Upper lobe of right lung (tissue), 1 donor: Measurements from ENCODE around the gene SNX17. TPM values are rescaled to one million over a fixed set of nuclear protein-coding genes. Genes with fewer than 3 reads are reported as not detected.

Experiments used
- ATAC-seq: fragments of 200-7000 bp; cut with Tn5 transposase; one replicate; pipeline ENCODE4 v1.9.1; 2020; ENCODE audit warnings: mild to moderate bottlenecking, moderate library complexity
- DNase-seq: peaks from one replicate; pipeline ENCODE4 v3.0.0-alpha.2; 2020
- H3K27ac ChIP-seq: fragments of 200-600 bp; one replicate; pipeline ENCODE4 v1.8.0; 2022
- H3K27me3 ChIP-seq: fragments of 200-600 bp; one replicate; pipeline ENCODE4 v1.8.0; 2022; ENCODE audit warnings: mild to moderate bottlenecking
- H3K36me3 ChIP-seq: fragments of 200-600 bp; one replicate; pipeline ENCODE4 v1.8.0; 2022
- H3K4me1 ChIP-seq: fragments of 200-600 bp; one replicate; pipeline ENCODE4 v1.8.0; 2022
- H3K4me3 ChIP-seq: fragments of 200-600 bp; one replicate; pipeline ENCODE4 v1.8.0; 2022; ENCODE audit warnings: mild to moderate bottlenecking
- H3K9me3 ChIP-seq: fragments of 200-600 bp; one replicate; pipeline ENCODE4 v1.8.0; 2022
- intact Hi-C: fragments of 100-400 bp; cut with DNase I; formaldehyde crosslinking; loops from one replicate; pipeline ENCODE4 v1.11.0; 2022
- total RNA-seq: library from RNA; stranded (reverse); fragmentation: NEBNext Ultra II Directional; extraction: Animal tissue kit (Norgen Biotek cat#: 25700); gene quantifications from one replicate; pipeline ENCODE4 v1.2.1, GENCODE V29; 2021
- TF ChIP-seq, protein P1 (sequence below): fragments of 200-600 bp; IDR thresholded peaks from one replicate; pipeline ENCODE4 v1.8.0; 2022; ENCODE audit warnings: antibody characterized with exemption
- donor health status: DM: no; HTN: yes; CAD: no; lungs with severe emphysema.

The SNX17 gene
- total RNA-seq, 1 donor from 2014 or later = 97.6 TPM

- intact Hi-C loops = no loop called here
- Histone ChIP-seq H3K4me3 (peak within 1 kb of the TSS; percentile 95), H3K27me3 (no peaks in the 10 kb centered on the region), H3K27ac (peak within 1 kb of the TSS; percentile 95), H3K9me3 (no peaks in the 10 kb centered on the region), H3K4me1 (peaks cover 32% of the 10 kb centered on the region), H3K36me3 (no peaks in the 10 kb centered on the region)
- DNase-seq (peak; percentile 98), ATAC-seq (peak; percentile 98)
- TF ChIP-seq, protein P1, sequence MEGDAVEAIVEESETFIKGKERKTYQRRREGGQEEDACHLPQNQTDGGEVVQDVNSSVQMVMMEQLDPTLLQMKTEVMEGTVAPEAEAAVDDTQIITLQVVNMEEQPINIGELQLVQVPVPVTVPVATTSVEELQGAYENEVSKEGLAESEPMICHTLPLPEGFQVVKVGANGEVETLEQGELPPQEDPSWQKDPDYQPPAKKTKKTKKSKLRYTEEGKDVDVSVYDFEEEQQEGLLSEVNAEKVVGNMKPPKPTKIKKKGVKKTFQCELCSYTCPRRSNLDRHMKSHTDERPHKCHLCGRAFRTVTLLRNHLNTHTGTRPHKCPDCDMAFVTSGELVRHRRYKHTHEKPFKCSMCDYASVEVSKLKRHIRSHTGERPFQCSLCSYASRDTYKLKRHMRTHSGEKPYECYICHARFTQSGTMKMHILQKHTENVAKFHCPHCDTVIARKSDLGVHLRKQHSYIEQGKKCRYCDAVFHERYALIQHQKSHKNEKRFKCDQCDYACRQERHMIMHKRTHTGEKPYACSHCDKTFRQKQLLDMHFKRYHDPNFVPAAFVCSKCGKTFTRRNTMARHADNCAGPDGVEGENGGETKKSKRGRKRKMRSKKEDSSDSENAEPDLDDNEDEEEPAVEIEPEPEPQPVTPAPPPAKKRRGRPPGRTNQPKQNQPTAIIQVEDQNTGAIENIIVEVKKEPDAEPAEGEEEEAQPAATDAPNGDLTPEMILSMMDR = no peak
These were observed 13.8 kb upstream of the SNX17 start, which contains the start of gene GTF3C2 for GRCh38 chr2:27356382-27357181. Gene GTF3C2 (minus strand): TSS chr2:27356764. CDS start chr2:27343554, 13,210 bp downstream.

DNA sequence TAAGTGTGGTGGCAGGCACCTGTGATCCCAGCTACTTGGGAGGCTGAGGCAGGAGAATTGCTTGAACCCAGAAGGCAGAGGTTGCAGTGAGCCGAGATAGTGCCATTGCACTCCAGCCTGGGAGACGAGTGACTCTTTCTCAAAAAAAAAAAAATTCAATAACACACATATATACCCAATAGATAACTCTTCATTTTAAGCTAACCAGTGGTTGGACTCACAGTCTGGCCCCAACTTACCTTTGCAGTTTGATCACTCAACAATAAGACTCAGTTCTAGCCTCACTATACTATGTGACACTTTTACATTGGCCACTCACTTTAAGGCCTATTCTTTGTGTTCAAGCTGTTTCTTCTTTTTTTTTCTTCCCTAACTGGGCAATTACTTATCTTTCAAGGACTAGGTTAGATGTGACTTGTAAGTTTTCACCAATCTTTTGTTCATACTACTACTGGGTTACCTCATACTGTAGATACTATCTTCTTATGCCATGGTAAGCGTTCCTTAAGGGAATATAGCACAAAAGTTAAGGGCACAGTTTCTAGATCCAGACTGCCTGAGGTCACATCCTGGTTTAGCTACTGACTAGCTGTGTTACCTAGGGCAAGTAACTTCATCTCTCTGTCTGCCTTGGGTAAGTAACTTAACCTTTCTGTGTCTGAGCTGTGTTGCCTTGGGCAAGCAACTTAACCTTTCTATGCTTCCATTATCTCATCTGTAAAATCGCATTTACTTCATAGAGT is 7.6 kb upstream of the SNX17 start:
- TF ChIP-seq, protein P1 = no peak
- Histone ChIP-seq H3K27ac (no peak overlapping the region), H3K4me3 (no peak overlapping the region), H3K27me3 (no peaks in the 10 kb centered on the region), H3K36me3 (peaks cover 48% of the 10 kb centered on the region), H3K9me3 (no peaks in the 10 kb centered on the region), H3K4me1 (peaks cover 6% of the 10 kb centered on the region)
- DNase-seq (no peak), ATAC-seq (no peak)
- intact Hi-C loops = no loop called here

- Histone ChIP-seq H3K4me1 (peaks cover 4% of the 10 kb centered on the region), H3K27ac (no peak overlapping the region), H3K36me3 (peaks cover 59% of the 10 kb centered on the region), H3K4me3 (no peak overlapping the region), H3K27me3 (no peaks in the 10 kb centered on the region), H3K9me3 (no peaks in the 10 kb centered on the region)
- DNase-seq (no peak), ATAC-seq (no peak)
- intact Hi-C loops = no loop called here
- TF ChIP-seq, protein P1 = no peak
These were observed 6.5 kb upstream of the SNX17 start for GRCh38 chr2:27363933-27364332.

DNA sequence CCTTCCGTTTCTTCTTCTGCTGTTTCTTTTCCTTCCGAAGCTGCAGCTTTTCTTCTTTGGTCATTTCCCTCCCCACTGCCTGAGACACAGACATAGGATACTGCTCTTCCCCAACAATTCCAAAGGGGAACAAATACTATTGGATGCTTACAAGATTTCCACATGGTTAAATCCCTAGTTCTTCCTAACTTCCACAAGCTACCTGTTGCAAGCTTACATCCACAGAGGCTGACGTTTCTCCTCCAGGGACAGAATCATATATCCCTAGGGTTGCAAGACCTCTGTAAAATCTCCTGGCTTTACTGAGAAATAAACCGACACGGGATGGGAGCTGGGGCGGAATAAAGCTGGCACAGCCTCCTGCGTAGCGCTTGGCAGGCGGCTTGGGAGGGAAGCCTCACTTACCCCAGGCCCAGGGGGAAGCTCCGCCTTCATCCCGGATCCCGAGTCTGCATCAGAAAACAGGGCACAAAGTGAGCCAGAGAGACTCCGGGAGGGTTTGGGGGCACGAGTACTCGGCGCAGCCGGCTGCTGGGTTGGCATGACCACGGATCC is 868 bp upstream of the SNX17 start:
- Histone ChIP-seq H3K9me3 (no peaks in the 10 kb centered on the region), H3K27me3 (no peaks in the 10 kb centered on the region), H3K4me3 (peak overlapping the region; percentile 99), H3K27ac (peak overlapping the region; percentile 94), H3K4me1 (peaks cover 29% of the 10 kb centered on the region), H3K36me3 (peaks cover 65% of the 10 kb centered on the region)
- intact Hi-C loops = no loop called here
- no peak for DNase-seq
- ATAC-seq = peak; percentile 22
- TF ChIP-seq, protein P1 = no peak

DNA sequence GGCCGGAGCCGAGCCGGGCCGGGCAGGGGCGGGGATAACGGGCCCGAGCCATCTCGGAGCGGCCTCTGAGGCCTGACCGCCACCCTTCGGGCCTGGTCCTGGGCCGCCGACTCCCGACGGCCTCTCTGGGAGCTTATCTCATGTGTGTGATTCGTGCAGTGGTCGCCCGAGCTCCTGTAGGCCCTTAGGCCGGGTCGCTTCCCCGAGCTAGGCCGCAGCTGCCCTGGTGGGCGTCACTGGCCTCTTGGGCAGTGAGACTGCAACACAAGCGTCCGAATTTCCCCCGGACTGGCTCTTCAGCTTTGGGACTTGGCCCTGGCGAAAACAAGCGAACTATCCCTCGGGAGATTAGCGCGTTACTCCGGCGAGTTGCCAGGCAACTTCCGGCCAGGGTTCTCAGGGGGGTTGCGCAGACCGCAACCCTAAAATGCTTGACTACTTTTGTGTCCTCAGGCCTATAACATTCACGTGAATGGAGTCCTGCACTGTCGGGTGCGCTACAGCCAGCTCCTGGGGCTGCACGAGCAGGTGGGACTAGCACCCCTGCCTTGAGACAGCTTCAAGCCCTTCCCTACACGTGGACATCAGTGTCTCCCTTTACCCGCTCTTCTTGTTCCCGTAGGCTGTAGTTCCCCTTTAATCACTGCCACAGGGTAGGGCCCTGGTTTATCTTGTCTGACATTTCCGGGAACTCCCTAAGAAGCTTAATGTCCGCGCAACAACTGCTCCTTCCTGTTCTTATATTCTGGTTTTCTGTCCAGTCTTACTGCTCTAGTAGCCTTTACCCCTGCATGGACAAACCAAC is 602 bp downstream of the SNX17 start:
- peak; percentile 51 for ATAC-seq
- intact Hi-C loops = no loop called here
- Histone ChIP-seq H3K27ac (peak overlapping the region; percentile 94), H3K9me3 (no peaks in the 10 kb centered on the region), H3K27me3 (no peaks in the 10 kb centered on the region), H3K36me3 (peaks cover 67% of the 10 kb centered on the region), H3K4me1 (peaks cover 29% of the 10 kb centered on the region), H3K4me3 (peak overlapping the region; percentile 99)
- no peak for DNase-seq
- TF ChIP-seq, protein P1 = no peak
